SU-DHL-6 (cell line): Measurements from ENCODE around the gene PRKCE.

Experiments used
- EZH2phosphoT487 ChIP-seq: fragments of 200-600 bp; sonication (generic), shearing (Covaris generic); conservative IDR thresholded peaks from 2 replicates; pipeline ENCODE4 v1.6.1; 2018; ENCODE audit warnings: mild to moderate bottlenecking, antibody characterized with exemption, low read length, moderate library complexity, mixed read lengths
- TF ChIP-seq, protein P1 (sequence below): fragments of 200-600 bp; sonication (generic); IDR thresholded peaks from one replicate; pipeline ENCODE4 v1.5.1; 2017; ENCODE audit warnings: antibody characterized with exemption, mild to moderate bottlenecking, low read length, moderate library complexity; ENCODE audit not compliant: insufficient read depth, poor library complexity, severe bottlenecking

DNA sequence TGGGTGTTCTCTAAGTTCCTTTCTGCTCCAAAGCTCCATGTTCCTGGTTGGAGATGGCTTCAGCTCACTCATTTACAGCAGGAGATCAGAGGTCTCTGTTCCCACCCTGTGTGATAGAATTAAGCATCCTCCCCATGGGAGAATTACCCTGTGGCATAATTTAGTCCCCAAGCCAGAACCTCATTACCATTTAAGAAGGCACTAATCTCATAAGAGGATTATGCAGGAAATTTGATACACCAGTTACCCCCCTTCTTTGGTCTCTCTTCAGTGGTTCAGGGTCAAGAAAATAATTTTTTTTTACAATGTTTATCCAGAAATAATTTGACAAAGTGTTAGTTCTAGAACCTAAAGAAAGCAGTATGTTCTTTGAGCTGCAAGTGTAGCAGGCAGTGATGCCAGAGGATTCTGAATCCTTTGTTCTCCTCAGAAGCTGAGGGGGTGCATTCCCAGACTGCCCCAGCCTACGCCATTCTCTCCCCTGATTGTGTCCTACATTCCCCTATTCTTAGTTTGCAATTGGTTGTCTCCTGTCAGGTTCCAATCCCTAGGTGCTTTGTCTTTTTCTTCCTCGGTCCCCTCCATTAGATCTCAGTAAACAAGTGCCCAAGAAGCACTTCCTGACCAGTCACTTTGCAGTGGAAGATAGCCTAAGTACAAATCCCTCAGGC is 163.6 kb downstream of the PRKCE start:
- TF ChIP-seq, protein P1, sequence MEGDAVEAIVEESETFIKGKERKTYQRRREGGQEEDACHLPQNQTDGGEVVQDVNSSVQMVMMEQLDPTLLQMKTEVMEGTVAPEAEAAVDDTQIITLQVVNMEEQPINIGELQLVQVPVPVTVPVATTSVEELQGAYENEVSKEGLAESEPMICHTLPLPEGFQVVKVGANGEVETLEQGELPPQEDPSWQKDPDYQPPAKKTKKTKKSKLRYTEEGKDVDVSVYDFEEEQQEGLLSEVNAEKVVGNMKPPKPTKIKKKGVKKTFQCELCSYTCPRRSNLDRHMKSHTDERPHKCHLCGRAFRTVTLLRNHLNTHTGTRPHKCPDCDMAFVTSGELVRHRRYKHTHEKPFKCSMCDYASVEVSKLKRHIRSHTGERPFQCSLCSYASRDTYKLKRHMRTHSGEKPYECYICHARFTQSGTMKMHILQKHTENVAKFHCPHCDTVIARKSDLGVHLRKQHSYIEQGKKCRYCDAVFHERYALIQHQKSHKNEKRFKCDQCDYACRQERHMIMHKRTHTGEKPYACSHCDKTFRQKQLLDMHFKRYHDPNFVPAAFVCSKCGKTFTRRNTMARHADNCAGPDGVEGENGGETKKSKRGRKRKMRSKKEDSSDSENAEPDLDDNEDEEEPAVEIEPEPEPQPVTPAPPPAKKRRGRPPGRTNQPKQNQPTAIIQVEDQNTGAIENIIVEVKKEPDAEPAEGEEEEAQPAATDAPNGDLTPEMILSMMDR, result no peak
- TF ChIP-seq EZH2phosphoT487, result no peak
